Fibroblast of the aortic adventitia (primary cell): ENCODE results near the gene GFRA1. TPM values are rescaled to one million over a fixed set of nuclear protein-coding genes. Genes with fewer than 3 reads are reported as not detected.

Experiments
- DNase-seq: peaks from one replicate; pipeline ENCODE4 v3.0.0-alpha.2; 2010; ENCODE audit warnings: low read depth
- H3K4me3 ChIP-seq: 2 replicates; pipeline ENCODE4 v1.5.1; 2011; ENCODE audit warnings: low read depth, mild to moderate bottlenecking, control low read depth, low read length, moderate library complexity
- CTCF ChIP-seq: IDR thresholded peaks from 2 replicates; pipeline ENCODE4 v1.5.1; 2011; ENCODE audit warnings: mild to moderate bottlenecking, low read length, control low read depth, inconsistent platforms; ENCODE audit not compliant: insufficient read depth
- total RNA-seq: library from RNA; depleted of rRNA; stranded (reverse); fragments of >200 nt; gene quantifications from 2 replicates; pipeline ENCODE4 v1.2.3, GENCODE V29; 2012; ENCODE audit warnings: low replicate concordance

GFRA1 gene
- total RNA-seq, 1 donor: 0.18 TPM

DNA sequence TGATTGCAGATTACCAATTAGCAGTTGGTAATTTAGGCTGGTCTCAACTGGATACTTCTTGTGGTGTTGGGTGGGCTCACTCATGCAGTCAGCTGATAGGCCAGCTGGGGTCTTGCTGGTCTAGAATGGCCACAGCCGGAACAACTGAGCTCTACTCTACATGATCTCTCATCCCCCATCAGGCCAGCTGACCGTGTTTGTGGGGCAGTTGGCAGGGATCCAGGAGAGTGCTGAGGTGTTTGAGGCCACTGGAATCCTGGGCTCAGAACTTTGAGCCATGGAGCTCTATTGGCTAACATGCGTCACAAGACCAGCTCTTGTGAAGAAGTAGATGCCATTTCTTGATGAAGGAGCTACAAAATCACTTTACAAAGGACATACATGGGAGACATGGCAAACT, 242.4 kb downstream of the GFRA1 start:
- H3K4me3 ChIP-seq: no peak overlapping the region
- TF ChIP-seq CTCF: no peak
- DNase-seq: no peak

GRCh38 chr10:116029826-116030225, 243.2 kb downstream of the GFRA1 start:
- DNase-seq: no peak
- no peak overlapping the region for H3K4me3 ChIP-seq
- no peak for TF ChIP-seq CTCF

- no peak for DNase-seq
- TF ChIP-seq CTCF: no peak
- no peak overlapping the region for H3K4me3 ChIP-seq
Measured at GRCh38 chr10:116027355-116027754, 245.7 kb downstream of the GFRA1 start.

DNA sequence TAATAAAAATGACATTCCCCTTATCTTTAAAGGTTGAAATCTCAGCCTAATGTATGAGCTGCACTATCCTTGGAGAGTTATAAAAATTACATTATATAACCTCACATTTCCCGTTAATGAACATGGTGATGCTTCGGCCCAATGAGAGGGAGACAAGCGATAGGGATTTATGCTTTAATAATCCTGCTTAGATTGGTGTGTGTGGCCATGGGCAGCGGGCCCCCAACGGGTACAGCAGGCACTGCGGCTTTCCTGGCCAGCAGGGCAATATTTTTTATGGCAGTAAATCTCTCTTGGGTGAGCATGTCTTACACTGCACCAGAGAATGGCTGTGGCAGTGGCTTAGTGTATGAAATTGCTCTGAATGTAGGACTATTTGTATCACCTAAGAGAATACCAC, 246.3 kb downstream of the GFRA1 start:
- no peak for TF ChIP-seq CTCF
- no peak for DNase-seq
- no peak overlapping the region for H3K4me3 ChIP-seq

- DNase-seq: no peak
- TF ChIP-seq CTCF: no peak
- no peak overlapping the region for H3K4me3 ChIP-seq
Measured at GRCh38 chr10:116026315-116026714, 246.7 kb downstream of the GFRA1 start.

DNA sequence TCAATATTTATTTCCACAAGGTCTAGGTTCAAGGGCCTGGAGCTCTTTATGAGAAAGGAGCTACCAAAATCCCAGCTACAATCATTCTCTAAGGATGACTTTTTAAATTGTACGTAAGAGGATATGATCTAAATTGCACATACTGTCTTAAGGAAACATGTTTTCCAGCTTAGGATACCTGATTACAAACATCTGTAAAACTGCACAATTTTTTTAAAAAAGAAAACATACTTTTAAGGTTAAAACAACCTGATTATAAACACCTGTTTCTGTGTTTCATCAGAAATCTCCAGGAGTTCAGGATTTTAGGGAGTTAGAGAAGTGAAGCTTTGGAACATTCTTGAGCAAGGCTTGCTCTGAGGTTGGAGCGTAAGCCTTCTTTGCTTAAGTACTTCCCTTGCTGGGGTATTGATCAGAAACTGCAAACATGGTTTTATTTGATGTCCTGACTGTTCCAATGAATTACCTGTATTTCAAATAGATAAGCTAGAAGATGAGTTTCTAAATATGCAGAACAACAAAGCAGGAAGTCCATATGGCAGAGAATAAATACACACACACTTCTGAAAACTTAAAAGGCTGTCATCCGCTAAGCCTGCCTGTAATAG, 248.6 kb downstream of the GFRA1 start:
- TF ChIP-seq CTCF: no peak

GRCh38 chr10:116017405-116017804, 255.6 kb downstream of the GFRA1 start:
- no peak overlapping the region for H3K4me3 ChIP-seq
- no peak for DNase-seq
- no peak for TF ChIP-seq CTCF

More for the DNA sequence above, 248.6 kb downstream of the GFRA1 start:
- H3K4me3 ChIP-seq: no peak overlapping the region
- no peak for DNase-seq
